Mesothelial cell of epicardium (in vitro differentiated cells): ENCODE data around the gene TGFBRAP1. TPM values are rescaled to one million over a fixed set of nuclear protein-coding genes. Genes with fewer than 3 reads are reported as not detected.
A peak's percentile ranks its signal among the peaks of the same experiment; 100 is the strongest.

ENCODE experiments used
- DNase-seq, 2 experiments: peaks; one replicate each; pipeline ENCODE4 v3.0.0; 2021; ENCODE audit warnings: low spot score in 2 of 2; ENCODE audit not compliant: unreplicated experiment in 2 of 2
- H3K27ac Mint-ChIP-seq: 2 replicates; pipeline ENCODE4 v1.8.0; 2021; ENCODE audit warnings: mixed read lengths
- H3K27me3 Mint-ChIP-seq: 2 replicates; pipeline ENCODE4 v1.8.0; 2021; ENCODE audit warnings: low read depth, mixed read lengths
- H3K36me3 Mint-ChIP-seq: 2 replicates; pipeline ENCODE4 v1.8.0; 2021; ENCODE audit warnings: mixed read lengths
- H3K4me1 Mint-ChIP-seq: 2 replicates; pipeline ENCODE4 v1.8.0; 2021; ENCODE audit warnings: mixed read lengths
- H3K4me3 Mint-ChIP-seq: 2 replicates; pipeline ENCODE4 v1.8.0; 2021; ENCODE audit warnings: mild to moderate bottlenecking, moderate library complexity, mixed read lengths
- H3K9me3 Mint-ChIP-seq: 2 replicates; pipeline ENCODE4 v1.8.0; 2021; ENCODE audit warnings: mixed read lengths
- total RNA-seq: library from RNA; stranded (reverse); gene quantifications from 3 replicates; pipeline ENCODE4 v1.2.1, GENCODE V29; 2021
- TF ChIP-seq, protein P1 (sequence below): fragments of 200-600 bp; sonication (generic); IDR thresholded peaks from one replicate; pipeline ENCODE4 v1.5.0; 2021; ENCODE audit warnings: antibody characterized with exemption; ENCODE audit not compliant: unreplicated experiment

TGFBRAP1 gene
- 23.3 to 24.1 TPM (median 23.6 TPM) in 3 replicates for total RNA-seq

DNA sequence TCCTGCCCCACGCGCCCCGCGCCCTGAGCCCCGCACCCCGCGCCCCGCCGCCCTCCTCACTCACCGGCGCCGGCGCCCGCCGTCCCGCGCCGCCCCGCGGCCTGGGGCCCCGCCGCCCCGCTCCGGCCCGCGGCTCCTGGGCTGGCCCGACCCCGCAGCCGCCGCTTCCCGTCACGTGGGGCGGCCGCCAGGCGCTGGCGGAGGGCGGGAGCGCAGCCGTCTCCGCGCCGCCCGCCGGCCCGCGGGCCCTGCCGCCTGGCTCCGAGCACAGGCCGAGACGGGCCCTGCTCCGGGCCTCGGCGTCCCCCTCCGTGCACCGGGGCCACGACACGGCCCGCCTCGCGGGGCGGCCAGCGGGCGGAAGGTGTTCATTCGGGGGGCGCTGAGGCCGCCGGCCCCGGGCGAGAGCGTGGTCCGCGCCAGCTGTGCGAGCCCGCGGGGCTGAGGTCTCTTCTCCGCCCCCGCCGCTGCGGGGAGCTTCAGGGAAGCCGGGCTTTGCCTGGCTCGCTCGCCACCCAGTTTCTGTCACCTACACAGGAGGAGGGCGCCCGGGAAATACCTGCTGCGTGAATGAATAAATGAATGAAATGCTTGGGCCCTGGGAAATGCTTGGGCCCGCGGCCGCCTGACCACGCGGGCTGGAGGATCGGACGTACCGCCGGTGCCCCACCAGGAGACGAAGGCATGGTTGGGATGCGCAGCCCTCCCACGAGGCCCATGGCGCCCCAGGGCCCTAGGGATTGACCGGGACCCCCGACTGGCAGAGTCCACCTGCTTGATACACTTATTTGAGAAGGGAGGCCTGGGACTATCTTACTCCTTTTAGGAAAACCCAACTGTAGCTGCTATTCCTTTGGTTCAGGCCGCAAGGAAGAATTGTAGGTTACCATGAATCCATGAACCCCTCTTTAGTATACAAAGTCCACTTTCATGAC, at the start of gene TGFBRAP1:
TSS of gene TGFBRAP1 (minus strand) at position 175 of the 935 bp plus-strand sequence. CDS start 21,434 bp downstream, outside the sequence.
- peak in 1 of 2 experiments; percentile 59 for DNase-seq
- H3K27ac Mint-ChIP-seq = peak within 1 kb of the TSS; percentile 99
- TF ChIP-seq, protein P1, sequence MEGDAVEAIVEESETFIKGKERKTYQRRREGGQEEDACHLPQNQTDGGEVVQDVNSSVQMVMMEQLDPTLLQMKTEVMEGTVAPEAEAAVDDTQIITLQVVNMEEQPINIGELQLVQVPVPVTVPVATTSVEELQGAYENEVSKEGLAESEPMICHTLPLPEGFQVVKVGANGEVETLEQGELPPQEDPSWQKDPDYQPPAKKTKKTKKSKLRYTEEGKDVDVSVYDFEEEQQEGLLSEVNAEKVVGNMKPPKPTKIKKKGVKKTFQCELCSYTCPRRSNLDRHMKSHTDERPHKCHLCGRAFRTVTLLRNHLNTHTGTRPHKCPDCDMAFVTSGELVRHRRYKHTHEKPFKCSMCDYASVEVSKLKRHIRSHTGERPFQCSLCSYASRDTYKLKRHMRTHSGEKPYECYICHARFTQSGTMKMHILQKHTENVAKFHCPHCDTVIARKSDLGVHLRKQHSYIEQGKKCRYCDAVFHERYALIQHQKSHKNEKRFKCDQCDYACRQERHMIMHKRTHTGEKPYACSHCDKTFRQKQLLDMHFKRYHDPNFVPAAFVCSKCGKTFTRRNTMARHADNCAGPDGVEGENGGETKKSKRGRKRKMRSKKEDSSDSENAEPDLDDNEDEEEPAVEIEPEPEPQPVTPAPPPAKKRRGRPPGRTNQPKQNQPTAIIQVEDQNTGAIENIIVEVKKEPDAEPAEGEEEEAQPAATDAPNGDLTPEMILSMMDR = no peak
- H3K9me3 Mint-ChIP-seq = no peaks in the 10 kb centered on the region
- H3K4me3 Mint-ChIP-seq = peak within 1 kb of the TSS; percentile 85
- no peaks in the 10 kb centered on the region for H3K27me3 Mint-ChIP-seq
- H3K36me3 Mint-ChIP-seq = no peaks in the 10 kb centered on the region
- H3K4me1 Mint-ChIP-seq = peaks cover 34% of the 10 kb centered on the region

- no peak for DNase-seq
- TF ChIP-seq, protein P1 = no peak
- H3K4me1 Mint-ChIP-seq = peaks cover 64% of the 10 kb centered on the region
- H3K9me3 Mint-ChIP-seq = no peaks in the 10 kb centered on the region
- H3K4me3 Mint-ChIP-seq = no peak overlapping the region
- H3K27ac Mint-ChIP-seq = peak overlapping the region; percentile 64
- no peaks in the 10 kb centered on the region for H3K27me3 Mint-ChIP-seq
- peaks cover 14% of the 10 kb centered on the region for H3K36me3 Mint-ChIP-seq
Observed at GRCh38 chr2:105378921-105379383, 49.4 kb upstream of the TGFBRAP1 start.

DNA sequence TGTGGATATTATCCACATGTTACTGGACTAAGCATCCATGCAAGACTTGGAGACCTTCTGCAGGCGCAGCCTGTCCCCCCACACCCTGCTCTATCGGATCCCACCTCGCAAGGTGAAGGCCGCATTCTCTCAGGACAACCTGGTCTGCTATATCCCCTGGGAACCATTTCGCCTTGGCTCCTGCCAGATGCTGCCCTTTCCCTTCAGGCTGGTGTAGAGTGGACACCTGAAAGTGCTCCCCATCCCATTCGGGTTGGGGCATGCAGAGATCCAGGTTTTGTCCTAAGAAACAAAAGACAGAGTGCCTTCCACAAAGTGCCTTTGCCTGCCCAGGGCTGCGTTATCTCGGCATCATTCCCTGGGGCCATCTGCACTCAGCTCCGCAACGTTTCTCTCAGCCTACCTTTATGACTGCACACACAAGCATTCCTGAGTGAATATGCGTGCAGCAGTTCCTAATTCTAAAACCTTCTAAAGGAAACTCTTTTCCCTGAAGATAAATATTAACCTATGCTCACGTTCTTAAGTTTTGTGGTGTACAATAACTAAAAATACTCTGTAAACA, 48.8 kb upstream of the TGFBRAP1 start:
- H3K4me3 Mint-ChIP-seq = no peak overlapping the region
- no peak for DNase-seq
- TF ChIP-seq, protein P1 = no peak
- H3K9me3 Mint-ChIP-seq = no peaks in the 10 kb centered on the region
- peaks cover 64% of the 10 kb centered on the region for H3K4me1 Mint-ChIP-seq
- no peaks in the 10 kb centered on the region for H3K27me3 Mint-ChIP-seq
- peak overlapping the region; percentile 64 for H3K27ac Mint-ChIP-seq
- H3K36me3 Mint-ChIP-seq = peaks cover 13% of the 10 kb centered on the region

DNA sequence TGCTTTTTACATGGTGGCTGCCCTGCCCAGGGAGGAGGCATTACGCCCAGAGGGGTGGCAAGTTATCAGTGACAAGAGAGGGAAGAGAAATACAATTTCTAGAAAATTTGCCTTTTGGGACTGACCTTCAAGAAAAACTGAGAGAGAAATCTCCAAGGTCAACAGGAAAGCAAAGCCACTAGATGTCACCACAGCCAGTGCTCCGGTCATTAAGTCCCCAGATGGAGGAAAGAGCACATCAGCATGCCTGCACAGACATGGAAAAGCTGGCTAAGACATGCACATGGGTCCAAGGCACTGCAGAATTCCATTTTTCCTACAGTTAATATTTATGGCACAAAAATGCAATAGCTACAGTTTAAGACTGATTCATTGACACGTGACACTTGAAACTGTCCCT, 48.3 kb upstream of the TGFBRAP1 start:
- no peaks in the 10 kb centered on the region for H3K27me3 Mint-ChIP-seq
- H3K36me3 Mint-ChIP-seq = peaks cover 16% of the 10 kb centered on the region
- no peaks in the 10 kb centered on the region for H3K9me3 Mint-ChIP-seq
- no peak overlapping the region for H3K4me3 Mint-ChIP-seq
- TF ChIP-seq, protein P1 = no peak
- H3K4me1 Mint-ChIP-seq = peaks cover 62% of the 10 kb centered on the region
- H3K27ac Mint-ChIP-seq = no peak overlapping the region
- DNase-seq = no peak

- Mint-ChIP-seq H3K4me1 (peaks cover 64% of the 10 kb centered on the region), H3K36me3 (peaks cover 14% of the 10 kb centered on the region), H3K27ac (peak overlapping the region; percentile 41), H3K4me3 (no peak overlapping the region), H3K9me3 (no peaks in the 10 kb centered on the region), H3K27me3 (no peaks in the 10 kb centered on the region)
- DNase-seq = no peak
- TF ChIP-seq, protein P1 = no peak
Observed at GRCh38 chr2:105376789-105377240, 47.3 kb upstream of the TGFBRAP1 start.
